HG03097 (cell line): ENCODE results near the gene AQP5.

Experiments
- ATAC-seq: cut with Tn5 transposase; IDR thresholded peaks from one replicate; pipeline ENCODE4 v1.9.1; 2021; ENCODE audit not compliant: unreplicated experiment, low FRiP score

Gene AQP5

GRCh38 chr12:49948866-49949845 is 12.5 kb upstream of the AQP5 start:
- ATAC-seq = no peak

- no peak for ATAC-seq
Observed at GRCh38 chr12:49949866-49950265, 11.8 kb upstream of the AQP5 start.

- ATAC-seq = no peak
Observed at GRCh38 chr12:49950273-49951251, 11.1 kb upstream of the AQP5 start, which contains the start of gene AQP2. Gene AQP2, plus strand, starts transcription at chr12:49950737. Its CDS starts 94 bp downstream, at chr12:49950831.

- no peak for ATAC-seq
Observed at GRCh38 chr12:49951411-49952240, 10.0 kb upstream of the AQP5 start.

DNA sequence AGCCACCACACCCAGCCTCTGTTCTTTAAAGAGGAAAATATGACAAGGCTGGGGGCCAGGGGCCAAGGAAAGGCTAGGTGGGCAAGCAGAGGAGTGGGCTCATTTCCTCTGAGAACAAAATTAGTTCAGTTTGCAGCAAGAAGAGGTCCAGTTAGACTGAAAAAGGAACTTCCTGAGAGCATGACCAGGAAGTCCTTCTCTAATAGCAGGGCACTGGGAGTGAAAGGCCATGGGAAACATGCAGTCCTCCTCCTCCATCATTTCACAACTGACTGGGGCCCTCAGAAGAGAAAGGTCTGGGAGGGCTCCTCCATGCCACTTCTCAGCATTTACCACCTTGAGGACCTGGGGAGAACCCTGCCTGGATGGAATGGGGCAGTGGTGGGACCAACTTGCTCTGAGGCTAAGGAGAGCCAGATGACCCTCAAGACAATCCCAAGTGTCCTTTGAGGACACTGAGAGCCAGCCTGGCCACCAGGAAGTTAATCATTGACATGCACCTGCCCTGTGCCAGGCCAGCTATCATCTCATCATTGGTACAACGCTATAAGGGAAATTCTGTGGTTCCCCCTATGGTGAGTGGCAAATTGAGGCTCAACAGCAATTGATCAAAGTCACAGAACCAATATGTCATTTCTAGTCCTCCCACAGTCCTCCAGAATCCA is 9.1 kb upstream of the AQP5 start:
- ATAC-seq = no peak

- no peak for ATAC-seq
Observed at GRCh38 chr12:49953151-49953550, 8.5 kb upstream of the AQP5 start.

- ATAC-seq = no peak
Observed at GRCh38 chr12:49953961-49954846, 7.5 kb upstream of the AQP5 start.

DNA sequence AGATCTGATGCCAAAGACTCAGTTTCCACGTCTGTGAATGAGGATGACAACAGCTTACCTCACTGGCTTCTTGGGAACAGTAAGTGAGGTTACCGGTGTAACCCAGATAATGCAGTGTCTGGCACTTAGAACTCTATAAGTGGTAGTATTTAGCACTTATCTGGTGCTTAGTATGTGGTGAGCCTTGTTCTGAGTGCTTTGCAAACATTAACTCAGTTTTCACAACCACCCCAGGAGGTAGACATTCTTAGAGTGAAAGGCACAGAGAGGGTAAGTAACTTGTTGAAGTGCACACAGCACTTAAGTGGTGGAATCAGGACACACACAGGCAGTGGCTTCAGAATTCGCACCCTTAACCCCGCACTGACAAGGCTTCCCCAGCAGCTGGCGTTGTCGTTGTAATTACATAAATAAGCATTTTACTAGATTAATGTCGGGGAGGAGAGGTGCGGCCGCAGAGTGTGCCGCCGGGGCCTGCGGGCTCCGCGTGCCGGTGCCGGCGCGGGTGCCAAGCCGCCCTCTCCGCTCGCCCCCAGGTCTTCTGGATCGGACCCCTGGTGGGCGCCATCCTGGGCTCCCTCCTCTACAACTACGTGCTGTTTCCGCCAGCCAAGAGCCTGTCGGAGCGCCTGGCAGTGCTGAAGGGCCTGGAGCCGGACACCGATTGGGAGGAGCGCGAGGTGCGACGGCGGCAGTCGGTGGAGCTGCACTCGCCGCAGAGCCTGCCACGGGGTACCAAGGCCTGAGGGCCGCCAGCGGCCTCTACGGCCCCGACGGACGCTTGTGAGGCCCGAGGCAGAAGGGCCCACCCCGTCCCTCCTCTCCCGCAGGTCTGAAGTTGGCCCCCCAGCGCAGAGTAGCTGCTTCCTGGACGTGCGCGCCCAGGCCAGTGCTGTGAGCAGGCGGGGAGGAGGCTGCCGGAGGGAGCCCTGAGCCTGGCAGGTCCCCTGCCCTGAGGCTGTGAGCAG is 6.5 kb upstream of the AQP5 start:
- ATAC-seq = no peak

DNA sequence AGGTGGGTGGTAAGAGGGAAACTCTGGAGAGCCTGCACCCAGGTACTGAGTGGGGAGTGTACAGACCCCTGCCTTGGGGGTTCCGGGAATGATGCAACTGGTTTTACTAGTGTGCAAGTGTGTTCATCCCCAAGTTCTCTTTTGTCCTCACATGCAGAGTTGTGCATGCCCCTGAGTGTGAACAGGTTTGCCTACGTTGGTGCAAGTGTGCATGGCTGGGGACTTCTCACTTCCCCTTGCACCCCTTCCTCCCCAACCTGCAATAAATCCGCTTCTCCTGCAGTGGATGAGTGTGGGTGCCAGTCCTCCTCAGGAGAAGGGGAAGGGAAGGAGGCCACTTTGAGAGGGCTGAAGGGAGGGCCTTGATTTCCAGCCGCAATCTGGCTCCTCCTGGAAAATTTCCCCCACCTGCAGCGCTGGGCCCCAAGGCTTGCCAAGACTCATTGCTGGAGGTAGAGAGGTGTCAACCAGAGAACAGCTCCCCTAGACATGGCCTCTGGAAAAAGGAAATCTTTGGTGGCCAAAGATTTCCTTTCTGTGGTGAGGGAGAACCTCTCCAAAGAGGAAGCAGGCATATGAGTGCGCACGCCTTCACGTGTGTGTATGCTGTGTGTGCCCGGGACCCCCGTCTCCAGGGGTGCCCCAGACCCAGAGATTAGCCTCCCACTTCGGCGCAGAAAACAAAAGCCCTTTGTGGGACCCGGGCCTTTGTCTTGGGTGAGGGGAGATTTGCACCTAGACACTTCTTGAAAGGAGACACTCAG is 5.6 kb upstream of the AQP5 start:
- no peak for ATAC-seq

DNA sequence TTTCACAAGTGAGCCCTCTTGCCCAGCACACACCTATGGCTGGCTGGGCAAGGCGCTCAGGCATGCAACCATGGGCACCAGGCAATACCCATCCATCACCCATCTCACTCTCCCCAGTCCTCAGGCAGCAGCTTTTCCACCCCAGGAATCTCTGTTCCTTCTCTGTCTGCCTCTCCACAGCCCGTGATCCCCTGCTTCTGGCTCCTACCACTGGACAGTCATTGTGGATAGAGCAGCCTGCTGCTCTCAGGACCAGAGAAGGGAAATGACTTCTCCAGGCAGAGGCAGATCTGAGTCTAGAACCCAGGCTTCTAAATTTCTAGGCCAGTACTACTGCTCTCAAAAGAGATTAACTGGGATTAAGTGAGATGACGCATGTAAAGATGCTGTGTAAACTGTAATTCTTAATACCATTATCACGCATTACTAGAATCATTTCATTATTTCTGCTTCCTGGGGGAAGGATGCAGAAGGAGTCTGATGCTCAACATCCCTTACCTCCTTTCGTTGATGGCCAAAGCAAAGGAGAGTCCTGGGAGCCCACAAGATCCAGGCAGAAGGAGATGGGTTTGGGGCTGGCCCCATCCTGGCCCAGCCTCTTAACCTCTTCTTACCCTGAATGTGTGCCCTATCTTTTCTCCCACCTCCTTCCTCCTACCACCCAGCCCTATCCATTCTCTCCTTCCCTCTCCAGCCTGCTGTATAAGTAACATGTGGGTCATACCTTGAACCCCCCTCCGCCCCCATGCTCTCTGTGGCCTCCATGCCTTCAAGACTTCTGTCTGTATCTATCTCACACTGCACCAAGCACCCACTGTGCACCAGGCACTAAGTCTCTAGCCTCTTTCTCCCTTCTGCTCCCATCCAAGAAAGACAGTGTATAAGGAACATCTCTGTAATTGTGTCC is 4.8 kb upstream of the AQP5 start:
- ATAC-seq = no peak

DNA sequence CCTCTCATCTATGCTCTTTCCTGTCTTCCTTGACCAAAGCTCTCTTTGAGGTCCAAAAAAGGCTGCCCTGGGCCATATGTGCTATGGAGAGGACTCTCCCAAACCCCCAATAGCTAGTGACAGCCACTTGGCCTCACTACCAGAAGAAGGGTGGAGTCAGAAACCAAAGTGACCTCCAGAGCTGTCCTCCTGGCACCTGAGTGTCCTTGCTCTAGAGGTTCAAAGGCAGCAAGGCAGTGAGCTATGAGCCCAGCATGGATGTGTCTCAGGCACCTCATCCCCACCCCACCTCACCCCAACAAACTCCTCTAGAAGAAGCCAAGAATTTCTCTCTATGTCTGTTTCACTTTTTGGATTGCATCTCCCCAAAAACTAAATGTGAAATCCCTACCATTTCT is 4.1 kb upstream of the AQP5 start:
- no peak for ATAC-seq

DNA sequence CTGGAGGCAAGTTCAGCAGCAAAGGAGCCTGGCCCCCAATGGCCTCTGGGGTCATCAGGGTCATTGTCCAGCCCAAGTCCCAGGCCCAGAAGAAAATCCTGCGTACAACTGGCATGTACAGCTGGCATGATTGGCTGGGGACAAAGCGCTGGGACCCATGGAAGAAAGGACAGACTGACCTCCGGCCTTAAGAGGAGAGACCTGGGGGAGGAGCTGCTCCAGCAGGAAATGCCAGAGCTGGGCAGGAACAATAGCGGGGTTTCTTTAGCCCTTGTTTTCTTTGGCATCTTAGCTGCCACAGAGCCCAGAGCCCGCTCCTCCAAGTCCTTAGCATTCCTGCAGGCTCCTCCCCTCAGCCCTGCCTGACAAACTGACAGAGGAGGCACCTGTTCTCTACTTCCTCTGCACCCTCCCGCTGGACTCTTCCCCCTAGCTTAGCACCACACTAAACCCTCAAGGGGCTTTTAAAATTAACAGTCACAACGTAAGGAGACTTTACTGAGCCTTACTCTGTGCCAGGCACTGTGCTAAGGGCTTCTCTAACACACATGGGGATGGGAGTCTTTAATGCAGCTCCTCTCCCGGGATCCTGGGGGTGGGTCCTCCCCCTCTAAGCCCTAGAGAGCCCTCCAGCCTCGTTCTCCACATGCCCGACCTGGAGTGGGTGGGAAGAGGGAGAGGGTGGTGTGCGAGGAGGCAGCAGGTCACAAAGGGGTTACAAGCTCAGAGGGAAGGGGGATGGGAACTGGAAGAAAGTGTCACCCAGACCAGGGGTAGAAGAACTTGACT is 1.8 kb upstream of the AQP5 start:
- no peak for ATAC-seq

- no peak for ATAC-seq
Observed at GRCh38 chr12:49960474-49961110, 1.1 kb upstream of the AQP5 start.

DNA sequence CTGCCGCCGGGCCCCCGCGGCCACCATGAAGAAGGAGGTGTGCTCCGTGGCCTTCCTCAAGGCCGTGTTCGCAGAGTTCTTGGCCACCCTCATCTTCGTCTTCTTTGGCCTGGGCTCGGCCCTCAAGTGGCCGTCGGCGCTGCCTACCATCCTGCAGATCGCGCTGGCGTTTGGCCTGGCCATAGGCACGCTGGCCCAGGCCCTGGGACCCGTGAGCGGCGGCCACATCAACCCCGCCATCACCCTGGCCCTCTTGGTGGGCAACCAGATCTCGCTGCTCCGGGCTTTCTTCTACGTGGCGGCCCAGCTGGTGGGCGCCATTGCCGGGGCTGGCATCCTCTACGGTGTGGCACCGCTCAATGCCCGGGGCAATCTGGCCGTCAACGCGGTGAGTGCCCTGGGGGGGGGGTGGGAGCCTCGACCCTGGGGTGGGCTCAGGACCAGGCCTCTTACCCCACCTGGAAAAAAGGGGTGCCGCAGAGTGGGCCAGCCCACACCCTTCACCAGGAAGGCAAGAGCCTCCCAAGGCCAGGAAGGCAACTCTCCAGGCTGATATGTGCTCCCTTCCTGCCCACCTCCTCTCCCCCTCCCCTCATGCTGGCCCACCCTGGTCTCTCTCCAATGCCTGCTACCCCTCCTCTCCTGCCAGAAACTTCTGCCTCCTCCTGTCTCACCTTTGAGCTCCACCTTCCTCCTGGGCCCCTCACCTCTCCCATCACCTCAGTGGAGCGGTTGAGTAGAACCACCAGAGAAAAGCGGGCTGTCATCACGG is 507 bp downstream of the AQP5 start:
- no peak for ATAC-seq
